ENCODE measurements around the gene PURB. TPM values are rescaled to one million over a fixed set of nuclear protein-coding genes. Genes with fewer than 3 reads are reported as not detected.

The PURB gene
- total and polyA plus RNA-seq, 9 of the 15 experiments (the other 6 are each of a cell fraction or from before 2014, with no cell fraction given) = 1.6 to 14.1 (median 8.8) TPM

GRCh38 chr7:44847509-44847919 is 37.8 kb downstream of the PURB start (continued):
- TF ChIP-seq ZNF518B (CRISPR knock-in tag; IDR thresholded peaks at IDR 0.05) (no peak), AFF4 (CRISPR knock-in tag; IDR thresholded peaks at IDR 0.05) (peak; percentile 86), PHB2 (IDR thresholded peaks at IDR 0.05; ENCODE audit: low read depth) (no peak; the same call in 1 of the 2 replicates), ZFPM2 (CRISPR knock-in tag; IDR thresholded peaks at IDR 0.05) (no peak), RBM25 (IDR thresholded peaks at IDR 0.05; ENCODE audit: low read depth, low read length, severe bottlenecking) (no peak), TCF7L2 (IDR thresholded peaks at IDR 0.05; ENCODE audit: low read depth, low read length) (no peak), HDAC2 (IDR thresholded peaks at IDR 0.05) (peak; percentile 95), TGIF2 (CRISPR knock-in tag; IDR thresholded peaks at IDR 0.05) (no peak)
- TF ChIP-seq, protein P1, sequence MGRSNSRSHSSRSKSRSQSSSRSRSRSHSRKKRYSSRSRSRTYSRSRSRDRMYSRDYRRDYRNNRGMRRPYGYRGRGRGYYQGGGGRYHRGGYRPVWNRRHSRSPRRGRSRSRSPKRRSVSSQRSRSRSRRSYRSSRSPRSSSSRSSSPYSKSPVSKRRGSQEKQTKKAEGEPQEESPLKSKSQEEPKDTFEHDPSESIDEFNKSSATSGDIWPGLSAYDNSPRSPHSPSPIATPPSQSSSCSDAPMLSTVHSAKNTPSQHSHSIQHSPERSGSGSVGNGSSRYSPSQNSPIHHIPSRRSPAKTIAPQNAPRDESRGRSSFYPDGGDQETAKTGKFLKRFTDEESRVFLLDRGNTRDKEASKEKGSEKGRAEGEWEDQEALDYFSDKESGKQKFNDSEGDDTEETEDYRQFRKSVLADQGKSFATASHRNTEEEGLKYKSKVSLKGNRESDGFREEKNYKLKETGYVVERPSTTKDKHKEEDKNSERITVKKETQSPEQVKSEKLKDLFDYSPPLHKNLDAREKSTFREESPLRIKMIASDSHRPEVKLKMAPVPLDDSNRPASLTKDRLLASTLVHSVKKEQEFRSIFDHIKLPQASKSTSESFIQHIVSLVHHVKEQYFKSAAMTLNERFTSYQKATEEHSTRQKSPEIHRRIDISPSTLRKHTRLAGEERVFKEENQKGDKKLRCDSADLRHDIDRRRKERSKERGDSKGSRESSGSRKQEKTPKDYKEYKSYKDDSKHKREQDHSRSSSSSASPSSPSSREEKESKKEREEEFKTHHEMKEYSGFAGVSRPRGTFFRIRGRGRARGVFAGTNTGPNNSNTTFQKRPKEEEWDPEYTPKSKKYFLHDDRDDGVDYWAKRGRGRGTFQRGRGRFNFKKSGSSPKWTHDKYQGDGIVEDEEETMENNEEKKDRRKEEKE (IDR thresholded peaks at IDR 0.05; ENCODE audit: borderline replicate concordance in 1 of 2, control insufficient read depth in 1 of 2, low read depth in 2 of 2, low read length in 1 of 2) = peak in 1 of 2 experiments; percentile 48; a peak in 1 of 4 replicates
- TF ChIP-seq, protein P2, sequence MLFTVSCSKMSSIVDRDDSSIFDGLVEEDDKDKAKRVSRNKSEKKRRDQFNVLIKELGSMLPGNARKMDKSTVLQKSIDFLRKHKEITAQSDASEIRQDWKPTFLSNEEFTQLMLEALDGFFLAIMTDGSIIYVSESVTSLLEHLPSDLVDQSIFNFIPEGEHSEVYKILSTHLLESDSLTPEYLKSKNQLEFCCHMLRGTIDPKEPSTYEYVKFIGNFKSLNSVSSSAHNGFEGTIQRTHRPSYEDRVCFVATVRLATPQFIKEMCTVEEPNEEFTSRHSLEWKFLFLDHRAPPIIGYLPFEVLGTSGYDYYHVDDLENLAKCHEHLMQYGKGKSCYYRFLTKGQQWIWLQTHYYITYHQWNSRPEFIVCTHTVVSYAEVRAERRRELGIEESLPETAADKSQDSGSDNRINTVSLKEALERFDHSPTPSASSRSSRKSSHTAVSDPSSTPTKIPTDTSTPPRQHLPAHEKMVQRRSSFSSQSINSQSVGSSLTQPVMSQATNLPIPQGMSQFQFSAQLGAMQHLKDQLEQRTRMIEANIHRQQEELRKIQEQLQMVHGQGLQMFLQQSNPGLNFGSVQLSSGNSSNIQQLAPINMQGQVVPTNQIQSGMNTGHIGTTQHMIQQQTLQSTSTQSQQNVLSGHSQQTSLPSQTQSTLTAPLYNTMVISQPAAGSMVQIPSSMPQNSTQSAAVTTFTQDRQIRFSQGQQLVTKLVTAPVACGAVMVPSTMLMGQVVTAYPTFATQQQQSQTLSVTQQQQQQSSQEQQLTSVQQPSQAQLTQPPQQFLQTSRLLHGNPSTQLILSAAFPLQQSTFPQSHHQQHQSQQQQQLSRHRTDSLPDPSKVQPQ (CRISPR knock-in tag; IDR thresholded peaks at IDR 0.05; ENCODE audit: borderline replicate concordance) = no peak

All from K562 (cell line).